Neural cell (in vitro differentiated cells): ENCODE measurements around the gene CD52. TPM values are rescaled to one million over a fixed set of nuclear protein-coding genes. Genes with fewer than 3 reads are reported as not detected.

Experiments
- H2AFZ ChIP-seq: fragments of 200-600, 300-800 bp; sonication (generic), shearing (Covaris generic); 2 replicates; pipeline ENCODE4 v1.6.0; 2014; ENCODE audit warnings: low read depth, mild to moderate bottlenecking, antibody characterized with exemption, low read length, moderate library complexity
- H3F3A ChIP-seq: fragments of 200-600 bp; shearing (Covaris generic); 2 replicates; pipeline ENCODE4 v1.6.1; 2016; ENCODE audit warnings: mild to moderate bottlenecking, moderate library complexity, mixed read lengths, antibody characterized with exemption, low read length; ENCODE audit not compliant: insufficient read depth, poor library complexity, severe bottlenecking
- H3K27ac ChIP-seq: fragments of 200-600, 300-800 bp; sonication (generic), shearing (Covaris generic); 2 replicates; pipeline ENCODE4 v1.5.1; 2014; ENCODE audit warnings: mild to moderate bottlenecking, low read length, moderate library complexity
- H3K27me3 ChIP-seq: fragments of 300-800, 200-600 bp; sonication (generic), shearing (Covaris generic); 2 replicates; pipeline ENCODE4 v1.6.0; 2014; ENCODE audit warnings: mild to moderate bottlenecking, low read depth, low read length, moderate library complexity; ENCODE audit not compliant: insufficient read depth
- H3K36me3 ChIP-seq: fragments of 300-800, 200-600 bp; sonication (generic), shearing (Covaris generic); 2 replicates; pipeline ENCODE4 v1.5.1; 2014; ENCODE audit warnings: mild to moderate bottlenecking, antibody characterized with exemption, low read length, moderate library complexity; ENCODE audit not compliant: insufficient read depth
- H3K4me2 ChIP-seq: fragments of 300-800, 200-600 bp; sonication (generic), shearing (Covaris generic); 2 replicates; pipeline ENCODE4 v1.6.0; 2014; ENCODE audit warnings: mild to moderate bottlenecking, low read length
- H3K4me3 ChIP-seq: fragments of 300-800, 200-600 bp; sonication (generic), shearing (Covaris generic); 2 replicates; pipeline ENCODE4 v1.5.1; 2014; ENCODE audit warnings: mild to moderate bottlenecking, low read length, moderate library complexity
- H3K79me2 ChIP-seq: fragments of 200-600 bp; shearing (Covaris generic); replicated peaks from 2 replicates; pipeline ENCODE4 v1.6.0; 2014; ENCODE audit warnings: mild to moderate bottlenecking, low read length, moderate library complexity; ENCODE audit not compliant: insufficient read depth
- H3K9ac ChIP-seq: fragments of 300-800, 200-600 bp; sonication (generic), shearing (Covaris generic); 2 replicates; pipeline ENCODE4 v1.6.1; 2016; ENCODE audit warnings: mild to moderate bottlenecking, low read length, mixed read lengths
- H3K9me2 ChIP-seq: fragments of 200-600 bp; shearing (Covaris generic); 2 replicates; pipeline ENCODE4 v1.6.1; 2016; ENCODE audit warnings: mild to moderate bottlenecking, low read length, mixed read lengths; ENCODE audit not compliant: insufficient read depth
- H3K9me3 ChIP-seq: fragments of 200-600, 300-800 bp; sonication (generic), shearing (Covaris generic); 2 replicates; pipeline ENCODE4 v1.6.1; 2016; ENCODE audit warnings: mild to moderate bottlenecking, mixed run types, low read length, moderate library complexity, mixed read lengths
- H4K20me1 ChIP-seq: fragments of 200-600 bp; shearing (Covaris generic); 2 replicates; pipeline ENCODE4 v1.6.1; 2016; ENCODE audit warnings: mild to moderate bottlenecking, mixed run types; ENCODE audit not compliant: insufficient read depth
- EP300 ChIP-seq: fragments of 450-650 bp; conservative IDR thresholded peaks from 2 replicates; pipeline ENCODE4 v1.6.1; 2014; ENCODE audit warnings: antibody characterized with exemption, mild to moderate bottlenecking, moderate library complexity; ENCODE audit not compliant: poor library complexity, severe bottlenecking
- EZH2 ChIP-seq: fragments of 200-600, 300-800 bp; shearing (Covaris generic), sonication (generic); IDR thresholded peaks from 2 replicates; pipeline ENCODE4 v1.6.1; 2014; ENCODE audit warnings: antibody characterized with exemption, low read length, borderline replicate concordance, mild to moderate bottlenecking; ENCODE audit not compliant: insufficient read depth, poor library complexity, severe bottlenecking
- MXI1 ChIP-seq: fragments of 450-650 bp; conservative IDR thresholded peaks from 2 replicates; pipeline ENCODE4 v1.6.1; 2014; ENCODE audit warnings: antibody characterized with exemption, mild to moderate bottlenecking; ENCODE audit not compliant: poor library complexity, severe bottlenecking
- RAD21 ChIP-seq: fragments of 450-650 bp; conservative IDR thresholded peaks from 2 replicates; pipeline ENCODE4 v1.6.1; 2014; ENCODE audit warnings: antibody characterized with exemption, mild to moderate bottlenecking, moderate library complexity
- SMC3 ChIP-seq: fragments of 450-650 bp; conservative IDR thresholded peaks from 2 replicates; pipeline ENCODE4 v1.6.1; 2014; ENCODE audit warnings: antibody characterized with exemption, mild to moderate bottlenecking, moderate library complexity; ENCODE audit not compliant: poor library complexity
- TAF1 ChIP-seq: IDR thresholded peaks from 2 replicates; pipeline ENCODE4 v1.6.1; 2012; ENCODE audit warnings: low read depth
- polyA plus RNA-seq: library from polyadenylated mRNA; depleted of rRNA; stranded (reverse); fragments of >200 nt; gene quantifications from 2 replicates; pipeline ENCODE4 v1.2.3, GENCODE V29; 2014
- TF ChIP-seq, protein P1 (sequence below): fragments of 450-650 bp; IDR thresholded peaks from 2 replicates; pipeline ENCODE4 v1.5.1; 2014; ENCODE audit warnings: antibody characterized with exemption, mild to moderate bottlenecking, moderate library complexity; ENCODE audit not compliant: poor library complexity, severe bottlenecking
- TF ChIP-seq, protein P2 (sequence below): IDR thresholded peaks from 2 replicates; pipeline ENCODE4 v1.6.1; 2012; ENCODE audit warnings: borderline replicate concordance

Gene CD52
- polyA plus RNA-seq, 1 donor from 2014 or later, result not detected

DNA sequence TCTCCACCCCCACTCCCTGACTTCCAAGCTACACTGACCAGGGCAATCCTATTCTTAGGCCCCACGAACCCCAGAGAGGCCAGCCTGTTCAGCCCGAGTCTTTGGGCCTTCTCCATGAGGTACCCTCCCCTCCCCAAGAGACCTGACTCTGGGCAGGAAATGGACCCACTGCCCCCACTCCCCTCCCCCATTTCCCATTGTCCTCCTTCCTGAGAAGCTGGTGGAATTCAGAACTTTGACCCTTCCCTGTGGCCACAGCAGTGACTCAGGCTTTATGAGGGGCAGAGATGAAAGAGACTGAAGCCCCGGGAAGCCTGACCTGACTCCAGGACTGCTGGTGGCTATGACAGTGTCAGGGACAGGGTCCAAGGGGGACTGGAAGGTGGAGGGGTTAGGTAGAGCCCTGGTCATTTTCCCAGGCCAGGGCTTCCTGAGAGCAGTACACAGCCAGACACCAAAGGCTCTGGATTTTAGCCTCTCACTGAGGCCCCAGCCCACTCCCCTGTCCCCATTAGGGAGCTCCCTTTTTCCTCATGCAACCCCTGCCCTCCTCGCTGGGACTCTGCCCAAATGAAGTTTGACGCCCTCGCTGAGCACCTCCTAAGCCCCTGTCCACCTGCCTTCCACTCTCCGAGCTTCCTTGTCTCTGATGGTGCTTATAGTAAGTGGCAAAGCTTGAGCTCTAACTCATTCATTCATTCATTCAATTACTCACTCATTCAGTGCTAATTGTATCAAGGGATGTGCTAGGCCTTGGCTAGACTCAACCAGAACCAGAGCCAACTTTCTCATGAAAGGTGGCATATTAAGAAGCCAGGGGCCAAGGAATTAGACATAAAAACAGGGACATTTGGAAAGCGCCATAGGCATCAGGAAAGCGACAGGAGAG lies 33.2 kb downstream of the CD52 start:
- Histone ChIP-seq H3K9me3 (no peaks in the 10 kb centered on the region), H3K36me3 (no peaks in the 10 kb centered on the region), H3K4me3 (no peak overlapping the region), H3F3A (no peaks in the 10 kb centered on the region), H3K9me2 (no peaks in the 10 kb centered on the region), H3K9ac (no peak overlapping the region), H3K27ac (no peak overlapping the region), H2AFZ (no peak overlapping the region), H3K79me2 (no peaks in the 10 kb centered on the region), H3K4me2 (no peak overlapping the region), H4K20me1 (no peaks in the 10 kb centered on the region), H3K27me3 (no peaks in the 10 kb centered on the region)
- no peak for TF ChIP-seq RAD21

DNA sequence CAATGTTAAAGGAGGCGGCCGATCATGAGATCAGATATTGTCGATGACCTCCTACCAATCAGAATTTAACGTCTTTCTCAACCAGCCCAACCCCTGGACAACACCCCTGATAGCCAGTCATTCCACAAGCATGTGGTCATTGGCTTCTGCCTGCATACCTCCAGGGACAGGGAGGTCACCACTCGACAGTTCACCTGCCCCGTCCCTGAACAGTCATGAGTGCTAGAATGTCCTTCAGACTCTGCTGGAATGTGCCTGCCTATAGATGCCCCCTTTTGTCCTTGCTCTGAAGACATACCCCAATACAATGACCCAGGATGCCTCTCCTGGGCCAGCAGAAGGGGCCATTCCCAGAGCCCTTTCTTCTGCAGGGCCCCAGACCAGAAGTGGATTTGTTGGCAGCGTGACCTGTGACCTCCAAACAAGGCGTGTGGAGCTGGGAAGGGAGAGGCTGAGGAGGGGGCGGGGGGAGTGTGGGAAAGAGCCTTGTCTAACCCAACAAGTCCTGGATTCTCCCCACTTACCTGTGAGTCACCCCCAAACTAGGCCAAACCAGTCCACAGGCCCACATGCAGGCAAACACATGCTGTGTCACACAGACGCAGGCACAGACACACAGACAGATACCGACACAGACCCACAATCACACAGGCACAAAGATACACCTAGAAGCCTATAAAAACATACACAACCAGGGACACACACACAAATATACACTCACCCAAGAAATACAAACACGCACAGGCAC lies 34.0 kb downstream of the CD52 start:
- H2AFZ ChIP-seq, result no peak overlapping the region
- no peaks in the 10 kb centered on the region for H3K9me3 ChIP-seq
- H3K36me3 ChIP-seq, result no peaks in the 10 kb centered on the region
- TF ChIP-seq MXI1, result no peak
- TF ChIP-seq RAD21, result no peak
- no peak for TF ChIP-seq SMC3
- H3K9me2 ChIP-seq, result no peaks in the 10 kb centered on the region
- H3K9ac ChIP-seq, result no peak overlapping the region
- H3K27me3 ChIP-seq, result no peaks in the 10 kb centered on the region
- no peak overlapping the region for H3K4me3 ChIP-seq
- no peaks in the 10 kb centered on the region for H3F3A ChIP-seq
- H4K20me1 ChIP-seq, result no peaks in the 10 kb centered on the region
- H3K4me2 ChIP-seq, result no peak overlapping the region
- H3K79me2 ChIP-seq, result no peaks in the 10 kb centered on the region
- H3K27ac ChIP-seq, result no peak overlapping the region

DNA sequence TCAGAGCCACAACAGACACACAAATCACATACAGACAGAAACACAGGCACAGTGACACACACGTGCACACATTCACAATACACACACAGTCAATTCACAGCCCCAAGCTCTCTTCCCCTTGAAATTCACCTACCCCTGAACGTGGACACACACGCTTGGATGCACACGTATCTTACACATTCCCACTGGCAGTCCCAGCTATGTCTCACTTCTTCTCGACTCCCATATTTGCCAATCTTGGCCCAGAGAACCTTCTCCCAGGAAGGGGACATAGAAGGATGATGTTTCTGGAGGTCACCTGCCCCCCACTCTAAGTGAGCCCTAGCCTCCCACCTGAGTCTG lies 34.6 kb downstream of the CD52 start:
- Histone ChIP-seq H3K9me2 (no peaks in the 10 kb centered on the region), H3K27me3 (no peaks in the 10 kb centered on the region), H3K9me3 (no peaks in the 10 kb centered on the region), H3K4me2 (no peak overlapping the region), H3K9ac (no peak overlapping the region), H3K4me3 (no peak overlapping the region), H3K36me3 (no peaks in the 10 kb centered on the region), H4K20me1 (no peaks in the 10 kb centered on the region), H3K79me2 (no peaks in the 10 kb centered on the region), H2AFZ (no peak overlapping the region), H3F3A (no peaks in the 10 kb centered on the region), H3K27ac (no peak overlapping the region)
- TF ChIP-seq, protein P1, sequence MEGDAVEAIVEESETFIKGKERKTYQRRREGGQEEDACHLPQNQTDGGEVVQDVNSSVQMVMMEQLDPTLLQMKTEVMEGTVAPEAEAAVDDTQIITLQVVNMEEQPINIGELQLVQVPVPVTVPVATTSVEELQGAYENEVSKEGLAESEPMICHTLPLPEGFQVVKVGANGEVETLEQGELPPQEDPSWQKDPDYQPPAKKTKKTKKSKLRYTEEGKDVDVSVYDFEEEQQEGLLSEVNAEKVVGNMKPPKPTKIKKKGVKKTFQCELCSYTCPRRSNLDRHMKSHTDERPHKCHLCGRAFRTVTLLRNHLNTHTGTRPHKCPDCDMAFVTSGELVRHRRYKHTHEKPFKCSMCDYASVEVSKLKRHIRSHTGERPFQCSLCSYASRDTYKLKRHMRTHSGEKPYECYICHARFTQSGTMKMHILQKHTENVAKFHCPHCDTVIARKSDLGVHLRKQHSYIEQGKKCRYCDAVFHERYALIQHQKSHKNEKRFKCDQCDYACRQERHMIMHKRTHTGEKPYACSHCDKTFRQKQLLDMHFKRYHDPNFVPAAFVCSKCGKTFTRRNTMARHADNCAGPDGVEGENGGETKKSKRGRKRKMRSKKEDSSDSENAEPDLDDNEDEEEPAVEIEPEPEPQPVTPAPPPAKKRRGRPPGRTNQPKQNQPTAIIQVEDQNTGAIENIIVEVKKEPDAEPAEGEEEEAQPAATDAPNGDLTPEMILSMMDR, result no peak
- TF ChIP-seq EZH2, result no peak
- no peak for TF ChIP-seq EP300
- TF ChIP-seq TAF1, result no peak
- TF ChIP-seq RAD21, result no peak
- TF ChIP-seq SMC3, result no peak
- TF ChIP-seq, protein P2, sequence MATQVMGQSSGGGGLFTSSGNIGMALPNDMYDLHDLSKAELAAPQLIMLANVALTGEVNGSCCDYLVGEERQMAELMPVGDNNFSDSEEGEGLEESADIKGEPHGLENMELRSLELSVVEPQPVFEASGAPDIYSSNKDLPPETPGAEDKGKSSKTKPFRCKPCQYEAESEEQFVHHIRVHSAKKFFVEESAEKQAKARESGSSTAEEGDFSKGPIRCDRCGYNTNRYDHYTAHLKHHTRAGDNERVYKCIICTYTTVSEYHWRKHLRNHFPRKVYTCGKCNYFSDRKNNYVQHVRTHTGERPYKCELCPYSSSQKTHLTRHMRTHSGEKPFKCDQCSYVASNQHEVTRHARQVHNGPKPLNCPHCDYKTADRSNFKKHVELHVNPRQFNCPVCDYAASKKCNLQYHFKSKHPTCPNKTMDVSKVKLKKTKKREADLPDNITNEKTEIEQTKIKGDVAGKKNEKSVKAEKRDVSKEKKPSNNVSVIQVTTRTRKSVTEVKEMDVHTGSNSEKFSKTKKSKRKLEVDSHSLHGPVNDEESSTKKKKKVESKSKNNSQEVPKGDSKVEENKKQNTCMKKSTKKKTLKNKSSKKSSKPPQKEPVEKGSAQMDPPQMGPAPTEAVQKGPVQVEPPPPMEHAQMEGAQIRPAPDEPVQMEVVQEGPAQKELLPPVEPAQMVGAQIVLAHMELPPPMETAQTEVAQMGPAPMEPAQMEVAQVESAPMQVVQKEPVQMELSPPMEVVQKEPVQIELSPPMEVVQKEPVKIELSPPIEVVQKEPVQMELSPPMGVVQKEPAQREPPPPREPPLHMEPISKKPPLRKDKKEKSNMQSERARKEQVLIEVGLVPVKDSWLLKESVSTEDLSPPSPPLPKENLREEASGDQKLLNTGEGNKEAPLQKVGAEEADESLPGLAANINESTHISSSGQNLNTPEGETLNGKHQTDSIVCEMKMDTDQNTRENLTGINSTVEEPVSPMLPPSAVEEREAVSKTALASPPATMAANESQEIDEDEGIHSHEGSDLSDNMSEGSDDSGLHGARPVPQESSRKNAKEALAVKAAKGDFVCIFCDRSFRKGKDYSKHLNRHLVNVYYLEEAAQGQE, result no peak
